ENCODE data around the gene MACF1.

GRCh38 chr1:39266792-39267191, 62.3 kb downstream of the MACF1 start:
- TF ChIP-seq ZNF384 (IDR thresholded peaks at IDR 0.05): no peak
- TF ChIP-seq HDGF (IDR thresholded peaks at IDR 0.05; ENCODE audit: borderline replicate concordance): no peak
- no peak for TF ChIP-seq FOXM1 (IDR thresholded peaks at IDR 0.05; ENCODE audit: borderline replicate concordance)
- TF ChIP-seq FOXK2 (IDR thresholded peaks at IDR 0.05): no peak
- TF ChIP-seq ELF4 (IDR thresholded peaks at IDR 0.05): no peak
- no peak for TF ChIP-seq ARNT (IDR thresholded peaks at IDR 0.05)

All from HEK293T (cell line).